GM19328 (cell line): ENCODE measurements around the gene PTCSC3.

ENCODE experiments used
- ATAC-seq: cut with Tn5 transposase; IDR thresholded peaks from one replicate; pipeline ENCODE4 v1.9.1; 2021; ENCODE audit warnings: mild to moderate bottlenecking, moderate library complexity; ENCODE audit not compliant: unreplicated experiment

The PTCSC3 gene

DNA sequence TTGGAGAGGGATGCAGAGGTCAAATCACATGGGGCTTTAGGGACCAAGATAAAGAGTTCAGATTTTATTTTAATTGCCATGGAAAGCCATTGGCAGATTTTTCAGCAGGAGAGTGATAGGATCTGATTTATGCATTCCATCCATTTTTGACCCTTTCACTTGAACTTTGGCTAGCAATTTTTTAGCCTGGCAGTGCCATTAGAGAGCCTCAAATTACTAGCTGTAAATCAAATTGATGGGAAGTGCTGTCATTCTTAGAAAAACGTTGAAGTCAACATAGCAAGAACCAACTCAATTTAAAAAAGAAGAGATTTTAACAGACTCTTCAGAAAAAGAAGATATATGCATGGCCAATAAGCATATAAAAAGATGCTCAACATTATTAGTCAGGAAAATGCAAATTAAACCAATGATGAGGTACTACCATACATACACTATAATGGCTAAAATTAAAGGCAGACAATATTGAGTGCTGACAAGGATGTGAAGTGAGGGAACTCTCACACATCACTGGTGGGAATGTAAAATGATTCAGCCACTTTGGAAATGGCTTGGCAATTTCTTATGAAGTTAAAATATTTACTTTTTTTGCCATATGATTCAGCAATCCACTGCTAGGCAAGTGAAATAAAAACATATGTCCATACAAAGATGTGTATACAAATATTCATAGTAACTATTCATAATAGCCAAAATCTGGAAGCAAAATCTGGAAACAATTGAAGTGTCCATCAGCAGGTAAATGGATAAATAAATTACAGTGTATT lies 89.7 kb downstream of the PTCSC3 start:
- no peak for ATAC-seq

DNA sequence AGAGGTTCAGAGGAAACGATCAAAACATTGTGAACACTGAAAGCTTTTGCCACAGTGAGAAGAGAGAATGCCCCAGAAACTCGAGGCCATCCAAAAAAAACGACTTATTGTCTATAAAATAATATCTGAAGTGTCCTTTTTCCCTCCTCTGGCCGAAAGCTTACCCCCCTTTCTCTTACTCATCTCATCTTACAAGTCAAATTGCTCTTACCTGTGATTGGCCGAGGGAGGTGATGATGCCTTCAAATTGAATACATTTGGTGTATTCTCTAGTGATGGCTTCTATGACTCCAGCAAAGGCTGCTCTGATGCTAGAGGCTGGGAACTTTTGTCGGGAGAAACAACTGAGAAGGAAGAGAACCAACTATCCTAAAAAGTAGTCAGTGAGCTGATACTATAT lies 90.7 kb downstream of the PTCSC3 start:
- ATAC-seq = no peak
